ENCODE measurements around the gene STK32A.

- TF ChIP-seq CTCF (IDR thresholded peaks at IDR 0.05; ENCODE audit: low read depth, low read length, missing input control) = no peak
- no peak for TF ChIP-seq ATF3 (IDR thresholded peaks at IDR 0.05)
- no peak for TF ChIP-seq REST (IDR thresholded peaks at IDR 0.05)
- no peak for TF ChIP-seq MAX (IDR thresholded peaks at IDR 0.05)
- TF ChIP-seq EGR1 (IDR thresholded peaks at IDR 0.05; ENCODE audit: low read depth in 2 of 2) = no peak
- TF ChIP-seq FOXA2 (IDR thresholded peaks at IDR 0.05) = no peak
- no peak for TF ChIP-seq YY1 (IDR thresholded peaks at IDR 0.05)
- TF ChIP-seq FOXA1 (IDR thresholded peaks at IDR 0.05) = no peak
- no peak for TF ChIP-seq JUND (IDR thresholded peaks at IDR 0.05)
- no peak for TF ChIP-seq TAF1 (conservative IDR thresholded peaks at IDR 0.05)
- no peak for TF ChIP-seq NR2F2 (IDR thresholded peaks at IDR 0.05)
Observed at GRCh38 chr5:147310059-147310704, 75.4 kb downstream of the STK32A start.

All from liver (tissue), 3 donors.